GM13976 (cell line): Measurements from ENCODE around the gene TLK2.

Experiments used
- DNase-seq: peaks from one replicate; pipeline ENCODE4 v3.0.0; 2012; ENCODE audit warnings: low spot score
- CTCF ChIP-seq: IDR thresholded peaks from 2 replicates; pipeline ENCODE4 v1.5.1; 2012; ENCODE audit warnings: borderline replicate concordance, mild to moderate bottlenecking; ENCODE audit not compliant: insufficient read depth; ENCODE audit errors: extremely low read depth, missing control alignments, control extremely low read depth
- in situ Hi-C: fragments of 300-500 bp; cut with MboI; formaldehyde crosslinking; loops from one replicate; pipeline ENCODE4 v1.12.0; 2022; ENCODE audit warnings: low sequenced_read_pairs, mixed read lengths, inconsistent platforms; ENCODE audit not compliant: unreplicated experiment

The TLK2 gene

GRCh38 chr17:62650587-62650986 lies 172.0 kb downstream of the TLK2 start:
- no peak for TF ChIP-seq CTCF
- no peak for DNase-seq
- in situ Hi-C loops = no loop called here

GRCh38 chr17:62652251-62653001 lies 173.8 kb downstream of the TLK2 start:
- peak; percentile 63 for DNase-seq
- in situ Hi-C loops = no loop called here
- TF ChIP-seq CTCF = no peak

DNA sequence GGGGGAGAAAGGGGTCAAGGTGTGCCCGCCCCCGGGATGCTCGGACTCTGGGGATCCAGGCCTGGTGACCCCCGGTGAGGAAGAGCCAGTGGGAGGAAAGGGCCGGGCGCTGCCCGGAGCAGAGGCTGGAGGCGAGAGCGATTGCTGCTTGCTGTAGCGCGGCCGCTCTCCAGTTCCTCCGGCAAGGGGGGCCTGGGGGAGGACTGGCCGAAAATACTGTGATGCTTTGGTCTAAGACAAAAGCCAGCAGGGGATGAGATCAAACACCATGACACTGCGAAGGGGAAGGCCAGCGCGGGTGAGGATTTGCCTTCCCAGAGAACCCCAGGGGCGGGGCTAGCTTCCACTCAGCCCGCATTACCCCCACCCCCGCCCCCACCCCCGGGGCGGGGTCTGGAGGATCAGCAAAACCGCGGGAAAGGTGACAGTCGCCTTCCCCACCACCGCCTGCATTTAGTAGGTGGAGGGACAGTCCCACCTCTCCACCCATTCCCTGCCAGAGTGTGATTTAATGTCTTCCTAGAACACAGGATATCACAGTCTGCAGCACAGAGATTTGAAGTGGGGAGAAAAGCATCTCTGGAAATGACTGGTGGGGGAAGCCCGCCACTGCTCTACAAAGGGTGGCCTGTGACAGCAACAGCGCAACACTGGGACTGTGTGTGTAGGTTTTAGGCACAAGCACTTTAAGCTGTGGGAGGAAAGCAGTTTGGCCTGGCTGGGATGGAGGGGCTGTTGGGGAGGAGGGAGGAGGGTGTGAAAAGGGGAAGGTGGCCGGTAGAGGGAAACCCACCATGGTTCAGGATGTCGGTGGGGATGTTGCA lies 174.6 kb downstream of the TLK2 start:
- peak; percentile 91 for DNase-seq
- TF ChIP-seq CTCF = no peak
- in situ Hi-C loops = no loop called here

DNA sequence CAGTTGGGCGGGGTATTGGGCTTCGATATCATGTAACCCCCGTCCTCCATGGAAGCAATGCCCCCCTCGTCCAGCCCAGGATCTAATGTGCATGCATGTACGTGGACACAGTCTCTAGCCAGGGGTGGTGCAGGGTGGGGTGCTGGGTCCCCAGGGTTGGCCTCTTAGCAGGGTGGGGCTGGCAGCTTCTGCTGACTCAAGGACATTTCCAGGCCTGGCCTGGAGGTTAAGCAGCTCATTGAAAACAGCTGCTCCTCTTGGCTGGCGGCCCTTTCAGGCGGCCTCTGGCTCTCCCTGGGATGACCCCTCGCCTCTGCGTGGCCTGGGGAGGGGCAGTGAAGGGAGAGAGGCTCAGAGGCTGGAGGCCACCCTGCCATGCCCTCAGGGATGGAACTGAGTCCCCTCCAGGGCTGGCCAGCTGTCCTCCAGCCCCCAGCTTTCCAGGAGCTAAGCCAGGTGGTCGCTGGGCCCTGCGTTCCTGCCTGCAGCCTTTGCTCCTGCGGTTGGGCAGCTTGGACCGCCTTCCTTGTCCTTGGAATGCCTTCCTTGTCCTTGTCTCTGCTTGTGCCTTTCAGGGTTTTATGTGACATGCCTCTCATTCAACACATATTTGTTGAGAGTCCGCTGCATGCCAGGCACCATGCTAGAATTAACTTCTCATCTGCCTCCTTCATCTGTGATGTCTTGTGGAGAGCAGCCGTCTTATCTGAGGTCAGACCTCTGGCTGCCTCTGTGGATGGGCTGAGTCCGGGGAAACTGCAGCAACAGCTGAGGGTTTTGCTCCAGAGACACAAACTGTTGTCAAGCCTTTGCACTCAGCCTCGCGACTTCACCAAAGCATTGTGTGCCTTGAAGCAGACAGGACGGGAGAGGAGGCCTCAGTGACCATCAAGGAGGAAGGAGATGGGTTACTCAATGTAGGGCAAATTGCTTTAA lies 175.5 kb downstream of the TLK2 start:
- TF ChIP-seq CTCF = no peak
- in situ Hi-C loops = no loop called here
- peak; percentile 46 for DNase-seq

GRCh38 chr17:62655656-62656055 lies 177.0 kb downstream of the TLK2 start:
- no peak for TF ChIP-seq CTCF
- no peak for DNase-seq
- in situ Hi-C loops = no loop called here

DNA sequence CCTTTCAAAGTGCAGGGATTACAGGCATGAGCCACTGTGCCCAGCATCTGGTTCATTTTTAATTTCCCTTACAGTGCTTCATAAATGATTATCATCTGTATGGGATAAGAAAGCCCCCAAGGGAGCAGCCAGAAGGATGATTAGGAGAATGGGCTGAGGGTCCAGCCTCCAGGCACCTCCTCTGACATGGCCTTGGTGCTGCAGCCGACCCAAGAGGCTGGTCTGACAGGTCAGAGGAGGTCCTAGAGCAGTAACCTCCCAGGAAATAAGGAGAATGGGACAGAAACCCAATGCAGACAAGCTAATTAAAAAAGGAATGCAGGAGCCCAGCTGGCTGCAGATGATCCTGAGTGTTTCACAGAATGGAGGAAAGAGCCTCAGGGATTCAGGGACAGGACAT lies 177.8 kb downstream of the TLK2 start:
- DNase-seq = no peak
- no peak for TF ChIP-seq CTCF
- in situ Hi-C loops = no loop called here
